ENCODE measurements around the gene CREB1. TPM values are rescaled to one million over a fixed set of nuclear protein-coding genes. Genes with fewer than 3 reads are reported as not detected.

The CREB1 gene
- total and polyA plus RNA-seq, 2 donors (not counting 1 experiment from before 2014, with no cell fraction given), result 42.5 to 156 TPM

DNA sequence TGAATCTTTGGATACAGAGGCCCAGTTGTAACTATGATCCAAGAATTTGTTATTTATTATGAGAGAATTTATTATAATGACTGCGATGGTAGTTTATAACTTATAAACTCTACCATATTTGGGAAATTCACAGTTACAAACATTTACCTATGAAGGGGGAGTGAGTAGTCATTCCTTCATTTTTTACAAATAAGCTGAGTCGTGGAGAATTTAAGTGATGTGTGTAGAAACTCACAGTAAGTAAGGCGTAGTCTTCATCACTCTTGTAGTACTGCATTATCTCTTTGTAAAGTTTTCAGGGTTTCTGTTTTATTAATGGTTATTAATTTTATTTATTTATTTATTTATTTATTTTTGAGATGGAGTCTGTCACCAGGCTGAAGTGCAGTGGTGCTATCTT lies 13.5 kb downstream of the CREB1 start:
- no CpG with 5 or more reads among the region's 3 CpGs for WGBS (ENCODE audit: insufficient coverage)
- ATAC-seq (ENCODE audit: low read depth), result no peak
- Histone ChIP-seq H3K4me3 (ENCODE audit: control extremely low read depth in 1 of 5, extremely low read depth in 1 of 5, insufficient read depth in 1 of 5, low read depth in 2 of 5, low read length in 4 of 5) (no peak overlapping the region), H3K4me2 (replicated peaks; ENCODE audit: low read depth, low read length, poor library complexity, severe bottlenecking) (no peak overlapping the region), H3K9me3 (ENCODE audit: control extremely low read depth in 1 of 3, control insufficient read depth in 2 of 3, insufficient read depth in 1 of 3, low read length in 2 of 3) (no peaks in the 10 kb centered on the region), H3K4me1 (ENCODE audit: control insufficient read depth in 2 of 2, insufficient read depth in 2 of 2, low read length in 2 of 2) (peaks cover 4 to 10% of the 10 kb centered on the region in 2 donors), H3K27me3 (replicated peaks in 1 of 4; ENCODE audit: control extremely low read depth in 1 of 4, control insufficient read depth in 3 of 4, insufficient read depth in 4 of 4, low read length in 3 of 4) (no peaks in the 10 kb centered on the region), H3K9ac (ENCODE audit: low read length) (no peak overlapping the region), H4K20me1 (ENCODE audit: control insufficient read depth, insufficient read depth, low read length, poor library complexity, severe bottlenecking) (peaks cover 59% of the 10 kb centered on the region), H3K79me2 (ENCODE audit: control insufficient read depth, insufficient read depth, low read length) (peaks cover 100% of the 10 kb centered on the region), H3K27ac (ENCODE audit: low read length in 2 of 2) (no peak overlapping the region), H3K36me3 (replicated peaks in 1 of 2; ENCODE audit: control extremely low read depth in 1 of 2, control insufficient read depth in 1 of 2, extremely low read depth in 1 of 2, insufficient read depth in 2 of 2, low read length in 1 of 2) (peaks cover 3 to 13% of the 10 kb centered on the region in 2 experiments), H2AFZ (ENCODE audit: insufficient read depth, low read depth, low read length, poor library complexity, severe bottlenecking) (no peak overlapping the region)
- DNase-seq, result no peak
- Mint-ChIP-seq H3K27me3 (no peaks in the 10 kb centered on the region), H3K27ac (no peak overlapping the region), H3K4me3 (no peak overlapping the region), H3K4me1 (peaks cover 54% of the 10 kb centered on the region), H3K9me3 (ENCODE audit: insufficient read depth) (no peaks in the 10 kb centered on the region)
- POLR2A ChIA-PET, result interaction anchor here (1.4 kb wide), 1 partner anchor 10 kb away, joined by 3 read pairs; no protein-coding TSS in a partner anchor
- intact Hi-C loops (cut with micrococcal nuclease), result loop anchor here (5.0 kb wide), 1 partner anchor 34 kb away; no protein-coding TSS in a partner anchor
- TF ChIP-seq EZH2 (IDR thresholded peaks at IDR 0.05; ENCODE audit: borderline replicate concordance, insufficient read depth, low read depth, low read length, poor library complexity, severe bottlenecking), result no peak
- TF ChIP-seq, protein P1, sequence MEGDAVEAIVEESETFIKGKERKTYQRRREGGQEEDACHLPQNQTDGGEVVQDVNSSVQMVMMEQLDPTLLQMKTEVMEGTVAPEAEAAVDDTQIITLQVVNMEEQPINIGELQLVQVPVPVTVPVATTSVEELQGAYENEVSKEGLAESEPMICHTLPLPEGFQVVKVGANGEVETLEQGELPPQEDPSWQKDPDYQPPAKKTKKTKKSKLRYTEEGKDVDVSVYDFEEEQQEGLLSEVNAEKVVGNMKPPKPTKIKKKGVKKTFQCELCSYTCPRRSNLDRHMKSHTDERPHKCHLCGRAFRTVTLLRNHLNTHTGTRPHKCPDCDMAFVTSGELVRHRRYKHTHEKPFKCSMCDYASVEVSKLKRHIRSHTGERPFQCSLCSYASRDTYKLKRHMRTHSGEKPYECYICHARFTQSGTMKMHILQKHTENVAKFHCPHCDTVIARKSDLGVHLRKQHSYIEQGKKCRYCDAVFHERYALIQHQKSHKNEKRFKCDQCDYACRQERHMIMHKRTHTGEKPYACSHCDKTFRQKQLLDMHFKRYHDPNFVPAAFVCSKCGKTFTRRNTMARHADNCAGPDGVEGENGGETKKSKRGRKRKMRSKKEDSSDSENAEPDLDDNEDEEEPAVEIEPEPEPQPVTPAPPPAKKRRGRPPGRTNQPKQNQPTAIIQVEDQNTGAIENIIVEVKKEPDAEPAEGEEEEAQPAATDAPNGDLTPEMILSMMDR (IDR thresholded peaks at IDR 0.05), result no peak
- CTCF ChIA-PET, result interaction anchor here (1.2 kb wide), 1 partner anchor 76 kb away, joined by 3 read pairs; no protein-coding TSS in a partner anchor

- Histone ChIP-seq H4K20me1 (ENCODE audit: control insufficient read depth, insufficient read depth, low read length, poor library complexity, severe bottlenecking) (peaks cover 64% of the 10 kb centered on the region), H3K36me3 (replicated peaks in 1 of 2; ENCODE audit: control extremely low read depth in 1 of 2, control insufficient read depth in 1 of 2, extremely low read depth in 1 of 2, insufficient read depth in 2 of 2, low read length in 1 of 2) (peaks cover 3 to 9% of the 10 kb centered on the region in 2 experiments), H2AFZ (ENCODE audit: insufficient read depth, low read depth, low read length, poor library complexity, severe bottlenecking) (no peak overlapping the region), H3K9ac (ENCODE audit: low read length) (no peak overlapping the region), H3K79me2 (ENCODE audit: control insufficient read depth, insufficient read depth, low read length) (peaks cover 100% of the 10 kb centered on the region), H3K4me3 (ENCODE audit: control extremely low read depth in 1 of 5, extremely low read depth in 1 of 5, insufficient read depth in 1 of 5, low read depth in 2 of 5, low read length in 4 of 5) (no peak overlapping the region), H3K27ac (ENCODE audit: low read length in 2 of 2) (peak overlapping the region in 1 of 2 donors; percentile 14), H3K9me3 (ENCODE audit: control extremely low read depth in 1 of 3, control insufficient read depth in 2 of 3, insufficient read depth in 1 of 3, low read length in 2 of 3) (no peaks in the 10 kb centered on the region), H3K27me3 (replicated peaks in 1 of 4; ENCODE audit: control extremely low read depth in 1 of 4, control insufficient read depth in 3 of 4, insufficient read depth in 4 of 4, low read length in 3 of 4) (no peaks in the 10 kb centered on the region), H3K4me1 (ENCODE audit: control insufficient read depth in 2 of 2, insufficient read depth in 2 of 2, low read length in 2 of 2) (peaks cover 3 to 6% of the 10 kb centered on the region in 2 donors), H3K4me2 (replicated peaks; ENCODE audit: low read depth, low read length, poor library complexity, severe bottlenecking) (no peak overlapping the region)
- Mint-ChIP-seq H3K27ac (no peak overlapping the region), H3K4me1 (peaks cover 60% of the 10 kb centered on the region), H3K9me3 (ENCODE audit: insufficient read depth) (no peaks in the 10 kb centered on the region), H3K27me3 (no peaks in the 10 kb centered on the region), H3K4me3 (no peak overlapping the region)
- POLR2A ChIA-PET, result no interaction called here
- DNase-seq (no peak), ATAC-seq (ENCODE audit: low read depth) (no peak)
- TF ChIP-seq, protein P1 (IDR thresholded peaks at IDR 0.05), result no peak
- no peak for TF ChIP-seq EZH2 (IDR thresholded peaks at IDR 0.05; ENCODE audit: borderline replicate concordance, insufficient read depth, low read depth, low read length, poor library complexity, severe bottlenecking)
- intact Hi-C loops (cut with micrococcal nuclease), result no loop called here
- CTCF ChIA-PET, result interaction anchor here (0.9 kb wide), 2 partner anchors 13 to 79 kb away, joined by 3 to 6 read pairs; partner anchors contain the start of gene METTL21A
These were observed 17.1 kb downstream of the CREB1 start for GRCh38 chr2:207546822-207547221.

All from B cell (primary cell).